ENCODE measurements around the gene RNF115.

Gene RNF115

GRCh38 chr1:145707183-145707867 is 116.6 kb downstream of the RNF115 start, which contains the start of gene PDZK1:
PDZK1 (minus strand) TSS chr1:145707368; CDS start chr1:145688021, 19,347 bp downstream.
- no peak for DNase-seq (ENCODE audit: low read depth in 1 of 2, low spot score in 1 of 2)

- no peak for DNase-seq (ENCODE audit: low read depth in 1 of 2, low spot score in 1 of 2)
Observed at GRCh38 chr1:145706086-145706664, 117.7 kb downstream of the RNF115 start.

- DNase-seq (ENCODE audit: low read depth in 1 of 2, low spot score in 1 of 2): no peak
Observed at GRCh38 chr1:145705622-145706021, 118.3 kb downstream of the RNF115 start.

- no peak for DNase-seq (ENCODE audit: low read depth in 1 of 2, low spot score in 1 of 2)
Observed at GRCh38 chr1:145702826-145703225, 121.1 kb downstream of the RNF115 start.

GRCh38 chr1:145702052-145702451 is 121.8 kb downstream of the RNF115 start:
- no peak for DNase-seq (ENCODE audit: low read depth in 1 of 2, low spot score in 1 of 2)

GRCh38 chr1:145701306-145701862 is 122.5 kb downstream of the RNF115 start:
- DNase-seq (ENCODE audit: low read depth in 1 of 2, low spot score in 1 of 2): no peak

- DNase-seq (ENCODE audit: low read depth in 1 of 2, low spot score in 1 of 2): no peak
Observed at GRCh38 chr1:145696630-145696960, 127.3 kb downstream of the RNF115 start.

GRCh38 chr1:145695821-145696629 is 127.9 kb downstream of the RNF115 start:
- DNase-seq (ENCODE audit: low read depth in 1 of 2, low spot score in 1 of 2): no peak

- DNase-seq (ENCODE audit: low read depth in 1 of 2, low spot score in 1 of 2): no peak
Observed at GRCh38 chr1:145692785-145693443, 131.0 kb downstream of the RNF115 start.

GRCh38 chr1:145690587-145691558 is 133.0 kb downstream of the RNF115 start:
- DNase-seq (ENCODE audit: low read depth in 1 of 2, low spot score in 1 of 2): no peak

- DNase-seq (ENCODE audit: low read depth in 1 of 2, low spot score in 1 of 2): no peak
Observed at GRCh38 chr1:145689922-145690321, 134.0 kb downstream of the RNF115 start.

GRCh38 chr1:145688924-145689323 is 135.0 kb downstream of the RNF115 start:
- DNase-seq (ENCODE audit: low read depth in 1 of 2, low spot score in 1 of 2): no peak

All from activated T-helper 1 cell treated with anti-CD3 and anti-CD28 coated beads, Interleukin-2, amount 50 U/mL, for 16 hours (primary cell).